GM21526 (cell line): ENCODE results near the gene OR10AD1.

Source experiments
- ATAC-seq: cut with Tn5 transposase; IDR thresholded peaks from one replicate; pipeline ENCODE4 v1.9.1; 2021; ENCODE audit warnings: moderate library complexity; ENCODE audit not compliant: unreplicated experiment, low FRiP score

The OR10AD1 gene

GRCh38 chr12:48193623-48194022 lies 9.5 kb downstream of the OR10AD1 start:
- ATAC-seq, result no peak

GRCh38 chr12:48192861-48193260 lies 10.2 kb downstream of the OR10AD1 start:
- ATAC-seq, result no peak

- no peak for ATAC-seq
Measured at GRCh38 chr12:48191096-48191495, 12.0 kb downstream of the OR10AD1 start.

- peak; percentile 56 for ATAC-seq
Measured at GRCh38 chr12:48189331-48190125, 13.6 kb downstream of the OR10AD1 start.

GRCh38 chr12:48187916-48188695 lies 15.0 kb downstream of the OR10AD1 start:
- no peak for ATAC-seq

GRCh38 chr12:48185181-48185919 lies 17.7 kb downstream of the OR10AD1 start:
- ATAC-seq, result no peak

- no peak for ATAC-seq
Measured at GRCh38 chr12:48184549-48184922, 18.6 kb downstream of the OR10AD1 start.

GRCh38 chr12:48183876-48184548 lies 19.1 kb downstream of the OR10AD1 start:
- ATAC-seq, result no peak

GRCh38 chr12:48183091-48183875 lies 19.8 kb downstream of the OR10AD1 start, which contains the start of gene CCDC184:
TSS of gene CCDC184 (plus strand) at chr12:48183644. CDS start at chr12:48184123, 479 bp downstream.
- peak; percentile 58 for ATAC-seq

- no peak for ATAC-seq
Measured at GRCh38 chr12:48182631-48183030, 20.5 kb downstream of the OR10AD1 start.

GRCh38 chr12:48180857-48181495 lies 22.1 kb downstream of the OR10AD1 start:
- ATAC-seq, result no peak

- ATAC-seq, result no peak
Measured at GRCh38 chr12:48180424-48180823, 22.7 kb downstream of the OR10AD1 start.

GRCh38 chr12:48179466-48179865 lies 23.6 kb downstream of the OR10AD1 start:
- ATAC-seq, result no peak

- ATAC-seq, result no peak
Measured at GRCh38 chr12:48177982-48178381, 25.1 kb downstream of the OR10AD1 start.

GRCh38 chr12:48176417-48176751 lies 26.7 kb downstream of the OR10AD1 start:
- no peak for ATAC-seq

GRCh38 chr12:48175613-48176416 lies 27.3 kb downstream of the OR10AD1 start:
- no peak for ATAC-seq

GRCh38 chr12:48169011-48169410 lies 34.1 kb downstream of the OR10AD1 start:
- ATAC-seq, result no peak
